Tongue (tissue), 2 donors: ENCODE measurements around the gene NOX3. TPM values are rescaled to one million over a fixed set of nuclear protein-coding genes. Genes with fewer than 3 reads are reported as not detected.

Experiments
- DNase-seq: peaks from one replicate; pipeline ENCODE4 v3.0.0-alpha.2; 2015
- total RNA-seq: library from RNA; depleted of rRNA; stranded (reverse); fragments of >200 nt; gene quantifications from one replicate; pipeline ENCODE4 v1.2.3, GENCODE V29; 2014

The NOX3 gene
- total RNA-seq, 1 donor from 2014 or later, result not detected

DNA sequence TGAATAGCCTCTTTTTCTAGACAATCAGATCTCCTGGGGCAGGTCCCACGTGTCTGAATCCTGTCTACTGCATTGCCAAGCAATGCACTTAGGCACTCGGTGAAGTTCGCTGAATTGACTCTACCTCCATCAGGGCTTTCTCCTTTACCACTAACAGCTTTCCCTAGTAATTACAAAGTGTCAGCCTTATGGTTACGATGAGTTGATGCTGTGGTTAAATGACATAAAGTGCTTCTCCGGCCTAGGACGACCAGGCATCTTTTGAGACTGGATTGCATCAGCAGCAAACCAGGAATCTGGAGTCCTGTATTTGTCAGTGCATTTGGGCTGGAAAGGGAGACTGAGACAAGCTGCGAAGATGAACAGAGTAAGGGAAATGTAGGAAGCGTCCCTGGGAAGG, 21.5 kb downstream of the NOX3 start:
- peak; percentile 19 for DNase-seq

DNA sequence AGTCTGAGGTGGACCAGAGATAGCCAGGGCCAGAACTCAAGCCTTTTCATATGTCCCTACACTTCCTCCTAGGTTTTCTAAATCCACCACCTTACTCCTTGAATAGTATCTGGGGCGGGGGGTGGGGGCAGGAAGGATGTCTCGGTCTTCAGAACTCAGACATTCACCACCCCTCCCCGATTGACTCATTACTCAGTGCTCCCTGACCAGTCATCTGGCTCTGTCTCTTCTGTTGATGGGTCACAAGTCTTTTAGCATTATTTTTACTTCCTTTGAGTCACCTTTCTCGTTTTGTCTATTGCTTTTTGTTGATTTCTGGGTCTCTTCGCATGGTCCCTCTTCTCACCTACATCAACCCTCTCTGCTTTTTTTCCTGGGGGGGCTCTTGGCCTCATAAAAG, 23.3 kb downstream of the NOX3 start:
- no peak for DNase-seq

- DNase-seq, result no peak
These were observed 26.2 kb downstream of the NOX3 start for GRCh38 chr6:155429321-155429893.

DNA sequence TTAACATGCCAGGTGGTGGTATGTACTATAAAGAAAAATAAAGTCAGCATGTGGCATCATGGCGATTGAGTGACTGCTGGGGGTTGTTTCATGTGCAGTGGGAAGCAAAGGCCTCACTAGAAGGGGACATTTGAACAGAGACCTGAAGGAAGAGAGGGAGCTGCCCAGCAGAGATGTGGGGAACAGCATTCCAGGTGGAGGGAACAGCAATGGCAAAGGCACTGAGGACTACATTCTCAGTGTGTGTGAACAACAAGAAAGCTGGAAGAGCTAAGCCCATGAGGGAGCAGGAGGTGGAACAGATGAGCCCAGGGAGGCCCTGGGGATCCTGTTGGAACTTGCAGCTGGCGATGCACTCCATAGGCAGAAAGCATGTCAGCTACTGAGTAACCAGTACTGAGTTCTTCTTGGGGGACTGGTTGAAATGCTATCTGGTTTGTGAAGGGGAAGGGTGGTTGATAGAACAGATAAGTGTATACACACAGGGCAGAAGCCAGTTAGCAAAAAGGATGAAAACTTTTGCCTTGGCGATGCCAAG, 29.2 kb downstream of the NOX3 start:
- no peak for DNase-seq

- no peak for DNase-seq
These were observed 31.5 kb downstream of the NOX3 start for GRCh38 chr6:155424181-155424580.

GRCh38 chr6:155422635-155423034, 33.0 kb downstream of the NOX3 start:
- no peak for DNase-seq

DNA sequence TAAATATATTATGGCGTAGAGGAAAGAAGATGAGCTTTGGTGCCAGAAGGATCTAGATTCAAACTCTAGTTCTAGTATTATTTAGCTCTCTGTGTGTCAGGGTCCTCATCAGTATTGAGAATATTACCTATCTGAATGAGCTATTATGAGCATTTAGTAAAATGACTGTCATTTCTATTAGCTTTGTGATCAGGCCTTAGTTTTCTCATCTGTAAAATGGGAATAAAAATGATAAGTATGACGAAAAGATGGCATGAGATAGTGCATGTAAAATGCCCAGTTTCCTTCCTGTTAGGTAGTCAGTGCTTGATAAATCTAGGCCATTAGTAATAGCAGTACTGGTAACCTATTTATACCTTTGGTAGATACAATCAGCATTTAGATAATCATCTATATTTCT, 35.1 kb downstream of the NOX3 start:
- DNase-seq, result no peak

DNA sequence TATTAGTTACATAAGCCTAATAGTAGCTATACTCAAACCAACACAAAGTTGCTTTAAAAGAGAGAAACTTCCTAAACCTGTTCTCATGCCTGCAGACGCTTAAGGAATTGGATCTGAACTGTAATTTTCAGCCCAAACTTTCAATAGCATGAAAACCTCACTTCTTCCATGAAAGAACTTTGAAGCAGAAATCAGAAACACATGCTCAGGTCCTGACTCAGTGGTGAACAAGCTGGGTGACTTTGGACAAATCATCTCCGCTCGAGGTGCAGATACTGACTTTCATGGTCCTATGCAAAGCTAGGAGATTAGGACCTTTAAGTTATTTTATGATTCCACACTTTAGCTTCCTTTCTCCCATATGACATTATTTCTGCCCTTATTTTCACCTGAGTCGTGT, 36.5 kb downstream of the NOX3 start:
- DNase-seq, result peak; percentile 24

GRCh38 chr6:155418017-155418761, 37.5 kb downstream of the NOX3 start:
- peak; percentile 38 for DNase-seq

DNA sequence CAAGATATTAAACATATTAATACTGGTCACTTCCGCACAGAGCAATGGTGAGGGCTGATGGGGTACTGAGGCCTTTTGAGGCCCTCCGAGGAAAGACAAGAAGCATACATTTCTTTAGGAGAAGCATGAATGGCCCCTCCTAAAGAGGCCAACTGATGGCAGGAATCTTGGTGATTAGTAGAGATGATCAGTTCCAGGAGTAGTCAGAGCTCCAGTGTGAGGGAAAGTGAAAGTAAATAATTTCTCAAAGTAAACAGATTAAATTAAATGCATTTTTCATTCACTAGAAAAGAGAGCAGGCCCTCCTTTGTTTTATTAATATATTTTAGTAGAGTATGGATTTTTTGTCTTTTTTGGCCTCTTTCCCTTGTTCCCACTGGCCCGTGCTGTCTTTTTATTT, 38.2 kb downstream of the NOX3 start:
- DNase-seq, result no peak

GRCh38 chr6:155415953-155416352, 39.7 kb downstream of the NOX3 start:
- no peak for DNase-seq

GRCh38 chr6:155414049-155414448, 41.6 kb downstream of the NOX3 start:
- no peak for DNase-seq

DNA sequence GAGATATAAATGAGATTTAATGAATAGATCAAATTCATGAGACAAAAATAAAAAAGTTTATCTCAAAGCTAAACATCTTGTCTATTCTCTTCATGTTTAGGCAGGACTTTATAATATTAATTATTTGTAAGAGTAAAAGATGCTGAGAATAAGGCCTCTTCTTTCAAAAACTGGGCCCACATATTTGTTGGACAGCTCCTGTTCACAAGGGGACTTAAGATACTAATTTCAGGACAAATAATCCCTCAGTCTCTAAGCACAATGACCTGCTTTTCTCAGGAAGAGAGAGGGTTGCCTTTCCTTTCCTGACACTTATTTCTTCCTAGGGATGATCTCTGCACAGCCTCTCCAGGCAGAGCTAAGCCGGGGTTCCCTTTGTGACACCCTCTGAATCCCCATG, 43.3 kb downstream of the NOX3 start:
- no peak for DNase-seq

DNA sequence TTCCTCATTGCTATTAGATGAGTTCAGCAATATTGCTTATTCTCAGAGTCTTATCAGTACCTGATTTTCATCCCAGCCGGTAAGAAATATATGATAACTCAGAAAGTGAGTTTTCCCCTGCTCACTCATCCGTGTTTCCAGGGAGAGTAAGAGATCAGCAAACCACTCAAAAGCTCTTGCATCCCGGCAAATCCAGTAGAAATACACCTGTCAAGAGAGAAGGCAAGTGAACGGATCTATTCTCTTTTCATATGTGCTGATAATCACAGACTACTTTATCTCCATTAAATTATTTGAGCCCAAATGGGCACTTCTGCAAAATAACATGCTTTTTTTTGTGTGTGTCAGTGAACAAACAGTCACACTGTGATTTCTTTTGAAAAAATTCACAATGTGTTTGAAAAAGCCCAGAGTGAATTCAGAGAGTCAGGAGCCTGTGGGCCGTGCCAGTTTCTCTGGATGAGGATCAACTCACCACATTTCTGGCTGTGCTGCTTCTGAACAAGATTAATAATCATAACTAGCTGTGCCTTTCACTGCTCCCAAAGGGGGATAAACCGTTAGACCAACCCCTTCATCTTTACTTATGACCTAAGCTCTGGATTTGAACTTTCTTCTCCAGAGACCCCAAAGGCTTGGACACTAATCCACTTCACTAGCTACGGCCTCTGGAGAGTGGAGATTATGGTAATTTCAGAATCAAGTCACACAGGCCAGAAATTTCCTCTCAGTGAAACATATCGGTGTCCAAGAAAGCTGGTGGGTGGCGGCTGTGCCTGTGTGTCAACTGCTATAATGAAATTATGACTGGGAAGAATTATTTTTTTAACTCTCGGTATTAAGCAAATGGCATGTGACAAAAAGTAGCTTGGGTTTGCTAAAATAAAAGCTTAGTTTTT, 44.2 kb downstream of the NOX3 start:
- peak; percentile 10 for DNase-seq

DNA sequence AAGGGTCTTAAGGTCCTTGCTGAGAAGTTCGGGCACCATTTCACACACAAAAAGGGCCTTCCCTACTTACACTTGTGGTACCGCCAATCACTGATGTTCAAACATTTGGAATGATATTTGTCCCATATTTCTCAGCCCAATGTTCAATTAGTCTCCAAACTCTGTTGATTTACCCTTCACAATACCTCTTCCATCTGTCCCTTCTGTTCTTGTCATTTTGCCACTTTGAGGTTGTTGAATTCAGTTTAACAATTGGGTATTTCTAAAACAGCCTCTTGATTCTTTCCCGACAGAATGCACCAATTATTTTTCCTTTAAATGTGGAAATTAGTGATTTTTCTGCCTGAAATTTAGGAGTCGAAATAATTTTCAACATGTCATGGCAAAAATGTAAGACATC, 46.2 kb downstream of the NOX3 start:
- no peak for DNase-seq

- no peak for DNase-seq
These were observed 46.7 kb downstream of the NOX3 start for GRCh38 chr6:155408981-155409380.

GRCh38 chr6:155408231-155408630, 47.4 kb downstream of the NOX3 start:
- no peak for DNase-seq

DNA sequence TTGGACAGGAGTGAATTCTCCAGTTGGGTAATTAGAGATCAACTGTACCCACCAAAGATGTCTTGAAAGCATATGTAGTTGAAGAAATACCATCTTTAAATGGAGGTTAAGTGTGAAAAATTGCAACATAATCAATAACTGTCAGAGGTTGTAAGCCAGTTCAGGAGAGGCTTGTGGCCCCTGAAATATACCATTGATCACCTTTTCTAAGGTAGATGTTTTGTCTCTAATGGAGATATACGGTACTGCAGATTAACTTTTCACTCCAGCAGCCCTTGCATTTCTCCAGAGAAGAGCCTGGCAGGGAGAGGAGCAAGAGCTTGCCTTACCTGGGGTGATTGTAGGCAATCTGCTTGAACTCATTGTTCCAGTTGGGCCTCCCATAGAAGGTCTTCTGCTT, 48.8 kb downstream of the NOX3 start:
- no peak for DNase-seq

- no peak for DNase-seq
These were observed 50.7 kb downstream of the NOX3 start for GRCh38 chr6:155404937-155405336.

DNA sequence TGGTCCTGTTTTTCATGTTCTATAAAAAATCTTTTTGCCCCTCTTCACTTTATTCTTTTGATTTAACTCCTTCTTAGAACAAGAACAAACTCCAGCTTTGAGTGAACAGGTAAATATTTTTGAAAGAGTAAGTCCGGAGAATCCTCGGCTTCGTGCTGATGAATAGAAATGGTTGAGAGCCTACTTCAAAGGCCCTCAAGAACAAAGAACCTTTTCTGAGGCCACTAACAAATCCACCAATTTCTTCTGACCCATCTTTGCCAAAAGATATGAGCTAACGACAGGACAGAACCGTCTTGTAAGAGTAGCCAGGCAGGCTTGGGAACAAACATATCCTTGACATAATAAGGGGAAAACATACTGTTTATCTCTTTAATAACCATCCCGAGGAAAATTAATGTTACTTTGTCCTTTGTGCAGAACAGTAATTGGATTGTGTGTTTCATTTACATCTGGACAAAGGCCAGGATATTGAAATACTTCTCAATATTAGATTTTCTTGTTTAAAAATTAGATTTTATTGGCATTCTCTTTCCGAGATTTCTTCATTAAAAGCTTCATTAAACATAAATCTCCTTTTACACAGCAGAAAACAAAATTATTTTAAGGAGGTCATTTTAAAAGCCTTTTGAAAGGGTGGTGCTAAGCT, 52.9 kb downstream of the NOX3 start:
- no peak for DNase-seq

DNA sequence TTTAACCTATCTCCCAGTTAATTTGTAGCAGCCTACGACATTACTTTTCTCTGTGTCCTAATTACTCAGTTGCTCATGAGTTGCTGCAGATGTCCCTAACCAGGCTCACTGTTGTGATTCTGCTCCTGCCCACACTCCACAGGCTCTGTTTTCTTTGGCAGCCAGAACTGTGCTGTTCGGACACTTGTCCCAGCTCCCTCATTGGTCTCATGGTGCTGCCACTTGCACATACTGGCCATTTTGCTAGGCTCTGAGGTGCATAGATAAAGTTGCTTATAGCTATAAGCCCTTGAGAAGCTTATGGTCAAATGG, 55.0 kb downstream of the NOX3 start:
- DNase-seq, result no peak
